Stomach (tissue), 9 donors: ENCODE data around the gene BTG1. TPM values are rescaled to one million over a fixed set of nuclear protein-coding genes. Genes with fewer than 3 reads are reported as not detected.
"Not testable (repeated sequence)": the region's sequence is repeated elsewhere in the genome, so short reads cannot be mapped to it uniquely, and the experiment has no call there.

Source experiments
- DNase-seq, 2 donors: peaks; one replicate each; pipeline versions ENCODE4 v3.0.0 to v3.0.0-alpha.2; 2013 to 2019
- H3K27ac ChIP-seq, 5 donors: fragments of 200-600 bp in 4 of 5; sonication (generic) in 4 of 5; one replicate each; pipeline ENCODE4 v1.5.1; 2013 to 2019; ENCODE audit warnings: mild to moderate bottlenecking in 1 of 5, moderate library complexity in 1 of 5
- H3K27me3 ChIP-seq, 3 donors: fragments of 200-600 bp; sonication (generic); one replicate each; pipeline ENCODE4 v1.5.1; 2017 to 2019; ENCODE audit warnings: mixed run types in 1 of 3
- H3K36me3 ChIP-seq, 4 donors: fragments of 200-600 bp; sonication (generic); 1 replicate in 3 of 4; 2 replicates in 1 of 4; pipeline ENCODE4 v1.5.1; 2016 to 2019
- H3K4me1 ChIP-seq, 4 donors: fragments of 200-600 bp; sonication (generic); one replicate each; pipeline ENCODE4 v1.5.1; 2016 to 2019
- H3K4me3 ChIP-seq, 4 donors: fragments of 200-600 bp; sonication (generic) in 3 of 4; one replicate each; pipeline ENCODE4 v1.5.1; 2016 to 2019; ENCODE audit warnings: mild to moderate bottlenecking in 1 of 4
- H3K9me3 ChIP-seq, 4 donors: fragments of 200-600 bp; sonication (generic); one replicate each; pipeline ENCODE4 v1.5.1; 2016 to 2019
- EP300 ChIP-seq: sonication (generic); formaldehyde crosslinking; IDR thresholded peaks from one replicate; pipeline ENCODE4 v1.6.1; 2017; ENCODE audit warnings: antibody characterized with exemption
- POLR2A ChIP-seq, 4 donors: fragments of 450-650 bp; IDR thresholded peaks; one replicate each; pipeline ENCODE4 v1.6.1; 2016; ENCODE audit warnings: antibody characterized with exemption in 4 of 4, control low read depth in 2 of 4, mild to moderate bottlenecking in 1 of 4, moderate library complexity in 1 of 4
- POLR2AphosphoS5 ChIP-seq, 3 donors: sonication (generic); formaldehyde crosslinking; IDR thresholded peaks; one replicate each; pipeline ENCODE4 v1.6.1; 2016; ENCODE audit warnings: antibody characterized with exemption in 3 of 3
- WGBS, 5 donors: extraction: QIAGEN DNeasy Blood & Tissue Kit in 3 of 5; methylation state at CpG; one replicate each; pipeline versions ENCODE4 v1.1.5 to v1.1.7; 2013 to 2018; 5-methylcytosine and 5-hydroxymethylcytosine counted together
- intact Hi-C: fragments of 100-400 bp; cut with DNase I; formaldehyde crosslinking; loops from one replicate; pipeline ENCODE4 v1.15.1; 2023; ENCODE audit warnings: low total_unique reads
- polyA plus RNA-seq, 3 donors: library from polyadenylated mRNA; stranded (reverse); fragments of 200-250 nt; gene quantifications; one replicate each; pipeline ENCODE4 v1.2.3, GENCODE V29; 2013
- small RNA-seq, 4 donors: library from RNA; depleted of rRNA; stranded (forward); fragments of <200 nt; gene quantifications; one replicate each; pipeline ENCODE3, GENCODE V24; 2016
- total RNA-seq, 5 donors: library from RNA; depleted of rRNA; stranded (reverse); fragments of >200 nt; gene quantifications; one replicate each; pipeline versions ENCODE4 v1.1.0 to v1.2.3, GENCODE V29; 2014 to 2016
- TF ChIP-seq, protein P1 (sequence below), 7 experiments: fragments of 450-650 bp in 4 of 7; fragments of 200-600 bp in 3 of 7; sonication (generic) in 3 of 7; IDR thresholded peaks; one replicate each; pipeline ENCODE4 v1.5.1; 2016 to 2019; ENCODE audit warnings: antibody characterized with exemption in 7 of 7, control low read depth in 2 of 7, mild to moderate bottlenecking in 1 of 7
- donor health status: healthy with polysubstance abuse.
- donor health status: Bipolar disorder and iron deficiency.
- donor health status: healthy.

Gene BTG1
- total and polyA plus RNA-seq, 8 donors = 20.5 to 108 (median 39.9) TPM

DNA sequence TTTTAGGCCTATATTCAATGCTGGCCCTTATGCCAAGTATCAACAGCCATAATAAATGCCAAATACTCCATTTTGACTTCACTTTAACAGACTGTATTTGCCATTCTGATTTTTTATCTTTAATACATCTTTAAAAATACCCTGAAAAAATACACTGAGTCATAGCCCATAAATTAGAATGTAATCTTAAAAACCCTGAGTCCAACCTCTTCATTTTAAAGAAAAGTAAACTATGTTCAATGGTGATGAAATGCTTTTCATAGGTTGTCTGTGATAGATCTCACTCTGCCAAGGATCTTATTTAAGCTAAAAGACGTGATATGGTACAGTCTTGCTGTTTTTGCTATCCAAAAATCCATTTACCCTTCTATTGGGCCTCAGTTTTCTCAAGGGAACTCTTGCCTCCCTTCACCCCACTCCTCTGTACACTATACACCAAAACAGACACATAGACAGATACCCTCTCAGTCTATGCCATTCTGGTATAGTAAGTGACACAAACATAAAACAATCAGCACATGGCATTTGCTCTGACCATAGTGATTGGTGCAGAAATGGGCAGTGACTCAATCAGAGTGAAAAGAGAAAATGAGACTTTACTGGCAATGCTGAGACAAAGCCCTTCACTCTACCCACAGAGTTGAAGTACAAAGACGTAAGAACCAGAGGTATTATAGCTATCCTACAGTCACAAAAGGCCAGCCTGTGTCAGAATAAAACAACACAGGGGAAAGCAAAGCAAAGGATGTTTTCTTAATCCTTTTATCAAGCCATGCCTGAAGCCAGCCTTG is 49.1 kb downstream of the BTG1 start:
- H3K27me3 ChIP-seq = no peaks in the 10 kb centered on the region
- WGBS, 5 donors = 54 to 75% (median 59%) methylated on average over 2 of the region's 2 CpGs
- H3K4me1 ChIP-seq = peaks cover 4 to 39% (median 13%) of the 10 kb centered on the region in 4 donors
- no peak overlapping the region for H3K27ac ChIP-seq
- H3K4me3 ChIP-seq = no peak overlapping the region
- TF ChIP-seq EP300 = no peak
- TF ChIP-seq, protein P1, sequence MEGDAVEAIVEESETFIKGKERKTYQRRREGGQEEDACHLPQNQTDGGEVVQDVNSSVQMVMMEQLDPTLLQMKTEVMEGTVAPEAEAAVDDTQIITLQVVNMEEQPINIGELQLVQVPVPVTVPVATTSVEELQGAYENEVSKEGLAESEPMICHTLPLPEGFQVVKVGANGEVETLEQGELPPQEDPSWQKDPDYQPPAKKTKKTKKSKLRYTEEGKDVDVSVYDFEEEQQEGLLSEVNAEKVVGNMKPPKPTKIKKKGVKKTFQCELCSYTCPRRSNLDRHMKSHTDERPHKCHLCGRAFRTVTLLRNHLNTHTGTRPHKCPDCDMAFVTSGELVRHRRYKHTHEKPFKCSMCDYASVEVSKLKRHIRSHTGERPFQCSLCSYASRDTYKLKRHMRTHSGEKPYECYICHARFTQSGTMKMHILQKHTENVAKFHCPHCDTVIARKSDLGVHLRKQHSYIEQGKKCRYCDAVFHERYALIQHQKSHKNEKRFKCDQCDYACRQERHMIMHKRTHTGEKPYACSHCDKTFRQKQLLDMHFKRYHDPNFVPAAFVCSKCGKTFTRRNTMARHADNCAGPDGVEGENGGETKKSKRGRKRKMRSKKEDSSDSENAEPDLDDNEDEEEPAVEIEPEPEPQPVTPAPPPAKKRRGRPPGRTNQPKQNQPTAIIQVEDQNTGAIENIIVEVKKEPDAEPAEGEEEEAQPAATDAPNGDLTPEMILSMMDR (IDR thresholded peaks at IDR 0.05) = no peak
- no peak for TF ChIP-seq POLR2A (IDR thresholded peaks at IDR 0.05)
- no peak for TF ChIP-seq POLR2AphosphoS5 (IDR thresholded peaks at IDR 0.05)
- no peaks in the 10 kb centered on the region for H3K9me3 ChIP-seq
- no peak for DNase-seq
- H3K36me3 ChIP-seq = no peaks in the 10 kb centered on the region
- intact Hi-C loops = no loop called here

DNA sequence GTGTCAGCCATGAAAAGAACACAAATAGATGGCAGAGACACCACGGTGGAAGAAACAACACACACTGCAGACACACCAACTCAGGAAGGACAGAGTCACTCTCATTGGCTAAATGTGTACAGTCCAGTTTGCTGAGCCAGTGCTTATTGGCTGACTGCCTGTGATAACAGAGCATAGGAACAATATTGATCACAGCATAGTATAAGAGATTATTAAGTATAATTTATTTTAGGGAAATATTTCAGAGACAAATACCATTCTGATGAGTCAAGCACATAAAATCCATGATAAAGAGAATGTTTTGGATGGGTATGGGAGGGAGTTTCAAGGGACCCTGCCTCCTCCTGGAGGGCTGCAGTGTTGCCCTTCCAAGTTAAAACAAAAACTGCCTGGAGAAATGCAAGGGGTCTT is 50.9 kb downstream of the BTG1 start:
- Histone ChIP-seq H3K9me3 (no peaks in the 10 kb centered on the region), H3K27me3 (no peaks in the 10 kb centered on the region), H3K36me3 (no peaks in the 10 kb centered on the region), H3K4me3 (no peak overlapping the region), H3K27ac (no peak overlapping the region), H3K4me1 (peaks cover 4 to 39% (median 13%) of the 10 kb centered on the region in 4 donors)
- DNase-seq = no peak
- intact Hi-C loops = no loop called here
- TF ChIP-seq, protein P1 (IDR thresholded peaks at IDR 0.05) = no peak
- TF ChIP-seq POLR2A (IDR thresholded peaks at IDR 0.05) (no peak), EP300 (no peak), POLR2AphosphoS5 (IDR thresholded peaks at IDR 0.05) (no peak)
- 16 to 50% (median 27%) methylated on average over 1 of the region's 1 CpG for WGBS, 5 donors

DNA sequence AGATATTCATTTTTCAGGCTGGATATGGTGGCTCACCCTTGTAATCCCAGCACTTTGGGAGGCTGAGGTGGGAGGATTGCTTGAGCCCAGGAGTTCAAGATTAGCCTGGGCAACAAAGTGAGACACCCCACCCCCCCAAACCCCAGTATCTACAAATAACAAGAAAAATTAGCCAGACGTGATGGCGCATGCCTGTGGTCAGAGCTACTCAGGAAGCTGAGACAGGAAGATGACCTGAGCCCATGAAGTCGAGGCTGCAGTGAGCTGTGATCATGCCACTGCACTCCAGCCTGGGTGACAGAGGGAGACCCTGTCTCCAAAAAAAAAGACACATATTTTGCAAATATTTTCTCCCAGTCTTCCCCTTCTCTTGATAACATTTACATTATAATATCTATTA is 51.3 kb downstream of the BTG1 start:
- H3K27me3 ChIP-seq, H3K27ac ChIP-seq, intact Hi-C loops, H3K36me3 ChIP-seq, H3K9me3 ChIP-seq, H3K4me3 ChIP-seq, DNase-seq: not testable (repeated sequence)
- 45 to 79% (median 68%) methylated on average over 3 of the region's 3 CpGs for WGBS, 5 donors
- peaks cover 4 to 35% (median 12%) of the 10 kb centered on the region in 4 donors for H3K4me1 ChIP-seq

Small RNAs within 50 kb of the gene (small RNA-seq; reads per million reads assigned to genes)
- gene RF00019 = 0 reads per million in 4 donors
